ENCODE results near the gene FYB2.

DNA sequence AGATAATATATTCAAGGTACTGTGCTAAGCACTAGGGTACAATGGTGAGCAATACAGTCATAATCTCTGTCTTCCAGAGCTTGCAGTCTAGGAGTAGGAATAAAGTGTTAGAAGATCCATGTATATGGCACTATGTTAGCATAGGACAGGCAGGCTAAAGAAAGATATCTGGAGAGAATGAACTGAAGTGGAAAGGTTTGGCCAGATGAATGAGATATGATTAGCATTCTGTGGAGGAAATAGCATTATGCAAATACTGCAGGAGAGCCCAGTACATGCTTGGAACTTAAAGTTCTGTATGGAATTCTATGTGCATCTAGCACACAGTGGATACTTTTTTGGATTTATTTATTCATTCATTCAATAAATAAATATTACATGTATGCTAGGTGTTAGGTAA, 40.1 kb upstream of the FYB2 start:
- no peak for TF ChIP-seq CTCF (IDR thresholded peaks at IDR 0.05)
- no peak for TF ChIP-seq POLR2AphosphoS5 (IDR thresholded peaks at IDR 0.05)
- TF ChIP-seq EP300 (IDR thresholded peaks at IDR 0.05): no peak
